Fibroblast of the aortic adventitia (primary cell): Measurements from ENCODE around the gene CDH23. TPM values are rescaled to one million over a fixed set of nuclear protein-coding genes. Genes with fewer than 3 reads are reported as not detected.

ENCODE experiments used
- DNase-seq: peaks from one replicate; pipeline ENCODE4 v3.0.0-alpha.2; 2010; ENCODE audit warnings: low read depth
- H3K4me3 ChIP-seq: 2 replicates; pipeline ENCODE4 v1.5.1; 2011; ENCODE audit warnings: low read depth, mild to moderate bottlenecking, control low read depth, low read length, moderate library complexity
- CTCF ChIP-seq: IDR thresholded peaks from 2 replicates; pipeline ENCODE4 v1.5.1; 2011; ENCODE audit warnings: mild to moderate bottlenecking, low read length, control low read depth, inconsistent platforms; ENCODE audit not compliant: insufficient read depth
- total RNA-seq: library from RNA; depleted of rRNA; stranded (reverse); fragments of >200 nt; gene quantifications from 2 replicates; pipeline ENCODE4 v1.2.3, GENCODE V29; 2012; ENCODE audit warnings: low replicate concordance

CDH23 gene
- total RNA-seq, 1 donor, result 0.27 TPM

- no peak overlapping the region for H3K4me3 ChIP-seq
- TF ChIP-seq CTCF, result no peak
- DNase-seq, result no peak
These were observed 20.8 kb upstream of the CDH23 start for GRCh38 chr10:71375952-71376351.

DNA sequence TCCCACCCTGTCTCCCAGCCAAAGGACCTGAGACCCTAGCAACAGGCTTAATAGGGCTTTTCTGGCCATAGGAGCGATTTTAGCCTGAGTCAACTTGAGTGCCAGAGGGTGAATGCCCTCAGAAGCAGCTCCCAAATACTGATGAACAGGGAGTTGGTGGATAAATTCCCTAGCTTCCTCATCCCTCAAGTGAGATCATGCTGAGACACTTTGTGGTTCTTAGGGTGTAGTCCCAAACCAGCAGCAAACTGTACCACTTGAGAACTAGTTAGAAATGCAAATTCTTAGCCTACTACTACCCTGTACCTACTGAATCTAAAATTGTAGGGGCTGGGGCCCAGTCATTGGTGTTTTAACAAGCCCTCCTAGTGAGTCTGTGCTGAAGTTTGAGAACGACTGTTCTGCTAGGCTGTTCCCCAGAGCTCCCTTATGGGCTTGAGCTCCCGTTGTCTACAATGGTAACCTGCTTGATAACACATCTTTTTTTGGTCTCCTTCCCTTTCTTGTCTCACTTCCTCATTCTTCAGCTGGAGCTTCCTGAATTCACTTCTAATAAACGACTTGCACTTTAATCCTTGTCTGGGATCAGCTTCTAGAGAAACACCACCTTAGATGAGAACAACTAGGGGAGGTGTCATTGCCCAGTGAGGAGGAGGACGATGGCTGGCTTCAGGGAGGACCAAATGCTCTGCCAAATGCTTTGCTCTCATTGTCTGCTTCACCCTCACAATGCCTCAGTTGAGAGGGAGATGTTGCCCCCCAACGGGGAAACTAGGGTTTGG lies 18.2 kb upstream of the CDH23 start:
- no peak for DNase-seq
- H3K4me3 ChIP-seq, result no peak overlapping the region
- TF ChIP-seq CTCF, result no peak

- no peak for DNase-seq
- TF ChIP-seq CTCF, result no peak
- no peak overlapping the region for H3K4me3 ChIP-seq
These were observed 17.5 kb upstream of the CDH23 start for GRCh38 chr10:71379118-71379766.

DNA sequence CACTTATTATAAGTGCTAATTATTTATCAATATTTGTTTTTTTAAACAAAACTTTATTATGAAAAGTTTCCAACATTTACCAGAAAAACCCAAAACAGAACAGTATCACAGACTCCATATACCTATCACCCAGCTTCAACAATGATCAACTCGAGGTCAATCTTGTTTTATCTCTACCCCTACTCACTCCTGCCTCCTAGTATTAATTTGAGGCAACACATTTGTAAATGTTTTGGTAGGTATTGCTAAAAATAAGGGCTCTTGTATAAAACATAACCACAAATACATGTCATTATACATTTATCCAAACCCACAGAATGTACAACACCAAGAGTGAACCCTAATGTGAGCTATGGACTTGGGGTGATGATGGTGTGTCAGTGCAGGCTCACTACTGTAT lies 15.9 kb upstream of the CDH23 start:
- TF ChIP-seq CTCF, result no peak
- no peak overlapping the region for H3K4me3 ChIP-seq
- no peak for DNase-seq

DNA sequence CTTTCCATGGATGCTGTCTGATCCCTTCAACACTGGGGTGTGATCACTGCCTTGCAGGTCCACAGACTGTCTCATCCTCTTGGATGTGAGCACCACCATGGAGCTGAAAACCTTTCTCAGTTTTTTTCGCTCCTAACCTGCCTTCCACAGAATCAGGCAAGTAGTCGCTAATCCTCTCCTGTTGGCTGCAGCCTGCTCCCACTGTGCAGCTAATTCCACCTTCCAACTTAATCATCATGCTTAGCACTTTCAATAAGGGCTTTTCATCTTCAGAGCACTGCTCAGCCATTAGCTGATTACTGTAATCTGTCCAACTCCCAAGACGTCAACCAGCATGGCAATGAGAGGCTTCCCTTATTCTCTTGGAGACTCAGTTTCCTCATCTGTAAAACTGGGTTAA lies 15.1 kb upstream of the CDH23 start:
- TF ChIP-seq CTCF, result no peak

GRCh38 chr10:71382028-71382427 lies 14.7 kb upstream of the CDH23 start:
- TF ChIP-seq CTCF, result no peak
- H3K4me3 ChIP-seq, result no peak overlapping the region
- DNase-seq, result no peak

More for the DNA sequence above, 15.1 kb upstream of the CDH23 start:
- H3K4me3 ChIP-seq, result no peak overlapping the region
- no peak for DNase-seq
